Immature natural killer cell (primary cell): ENCODE data around the gene PALLD. TPM values are rescaled to one million over a fixed set of nuclear protein-coding genes. Genes with fewer than 3 reads are reported as not detected.

ENCODE experiments used
- DNase-seq, 3 donors: peaks; one replicate each; pipeline ENCODE4 v3.0.0; 2022; ENCODE audit warnings: mixed read lengths in 1 of 3
- H3K27ac Mint-ChIP-seq, 6 donors: one replicate each; pipeline ENCODE4 v1.8.0; 2020; ENCODE audit warnings: mixed read lengths in 6 of 6, mild to moderate bottlenecking in 5 of 6, inconsistent platforms in 4 of 6, moderate library complexity in 3 of 6
- H3K27me3 Mint-ChIP-seq, 3 donors: one replicate each; pipeline ENCODE4 v1.8.0; 2020 to 2021; ENCODE audit warnings: low read depth in 3 of 3, mild to moderate bottlenecking in 3 of 3, mixed read lengths in 3 of 3, moderate library complexity in 3 of 3, inconsistent platforms in 1 of 3
- H3K36me3 Mint-ChIP-seq, 3 donors: one replicate each; pipeline ENCODE4 v1.8.0; 2020; ENCODE audit warnings: mixed read lengths in 3 of 3, inconsistent platforms in 2 of 3, mild to moderate bottlenecking in 2 of 3
- H3K4me1 Mint-ChIP-seq, 2 donors: one replicate each; pipeline ENCODE4 v1.8.0; 2020; ENCODE audit warnings: inconsistent platforms in 2 of 2, mild to moderate bottlenecking in 2 of 2, mixed read lengths in 2 of 2, moderate library complexity in 1 of 2
- H3K4me3 Mint-ChIP-seq, 5 donors: one replicate each; pipeline ENCODE4 v1.8.0; 2020; ENCODE audit warnings: mild to moderate bottlenecking in 5 of 5, mixed read lengths in 5 of 5, inconsistent platforms in 3 of 5, moderate library complexity in 3 of 5
- H3K9me3 Mint-ChIP-seq, 6 donors: one replicate each; pipeline ENCODE4 v1.8.0; 2020; ENCODE audit warnings: mild to moderate bottlenecking in 6 of 6, mixed read lengths in 6 of 6, inconsistent platforms in 4 of 6, moderate library complexity in 3 of 6
- polyA plus RNA-seq, 3 donors: library from polyadenylated mRNA; unstranded; fragments of 300-500 nt; fragmentation: Illumina TruSeq; gene quantifications; one replicate each; pipeline ENCODE4 v1.2.3, GENCODE V29; 2021

Gene PALLD
- polyA plus RNA-seq, 3 donors from 2014 or later = 7.4 to 20.8 (median 15.8) TPM

DNA sequence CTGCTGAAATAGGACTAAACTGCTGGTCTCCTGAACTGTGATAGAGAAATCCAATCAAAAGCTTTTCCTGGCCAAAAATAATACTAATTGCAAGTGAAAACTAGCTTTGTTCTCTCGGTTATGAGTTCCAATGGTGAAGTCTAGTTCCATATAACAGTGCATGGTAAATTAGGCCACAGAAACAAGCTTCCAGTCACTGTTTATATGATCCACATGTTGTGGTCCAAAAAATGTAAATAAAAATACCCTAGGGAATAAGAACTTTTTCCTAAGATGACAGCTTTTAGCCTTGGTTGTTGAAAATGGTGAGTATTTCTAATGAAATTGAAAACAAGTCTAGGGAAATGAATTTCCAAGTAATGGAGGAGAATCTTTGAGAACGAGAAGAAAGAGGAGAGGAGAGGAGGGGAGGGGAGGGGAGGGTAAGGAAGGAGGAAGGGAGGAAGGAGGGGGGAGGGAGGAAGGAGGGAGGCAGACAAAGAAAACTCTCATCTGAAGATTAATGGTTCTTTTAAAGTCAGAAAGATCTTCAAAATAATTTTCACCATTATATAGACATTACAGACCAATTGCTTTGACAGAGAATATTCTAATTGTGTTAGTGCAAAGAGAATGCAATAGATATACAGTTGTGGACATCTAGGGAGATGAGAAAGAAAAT lies 26.1 kb downstream of the PALLD start:
- Mint-ChIP-seq H3K4me3 (no peak overlapping the region), H3K27ac (no peak overlapping the region), H3K4me1 (no peaks in the 10 kb centered on the region), H3K36me3 (no peaks in the 10 kb centered on the region), H3K27me3 (peaks cover 0 to 10% (median 4%) of the 10 kb centered on the region in 3 donors), H3K9me3 (no peaks in the 10 kb centered on the region)
- no peak for DNase-seq

DNA sequence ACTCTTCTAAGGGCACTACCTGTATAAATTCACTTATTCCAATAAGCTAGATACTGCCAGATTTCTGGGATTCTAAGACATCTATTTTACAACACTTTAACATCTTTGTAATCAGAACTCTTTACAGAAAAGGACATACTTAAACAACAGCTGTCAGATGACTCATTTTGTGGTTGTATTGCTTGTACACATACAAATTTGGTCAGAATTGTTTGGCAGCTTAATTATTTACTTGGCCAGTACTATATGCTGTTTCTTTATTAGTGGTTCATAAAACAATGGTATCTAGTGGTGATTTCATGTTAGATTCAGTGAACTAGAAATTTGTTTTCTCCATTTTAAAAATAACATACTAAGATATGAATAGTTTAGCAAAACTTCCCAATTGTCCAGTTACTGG lies 27.2 kb downstream of the PALLD start:
- no peak overlapping the region for H3K4me3 Mint-ChIP-seq
- H3K4me1 Mint-ChIP-seq = no peaks in the 10 kb centered on the region
- H3K9me3 Mint-ChIP-seq = no peaks in the 10 kb centered on the region
- peaks cover 3 to 7% (median 6%) of the 10 kb centered on the region in 3 donors for H3K27me3 Mint-ChIP-seq
- no peak for DNase-seq
- no peaks in the 10 kb centered on the region for H3K36me3 Mint-ChIP-seq
- H3K27ac Mint-ChIP-seq = no peak overlapping the region

- H3K36me3 Mint-ChIP-seq = no peaks in the 10 kb centered on the region
Observed at GRCh38 chr4:168524897-168525296, 28.0 kb downstream of the PALLD start.

GRCh38 chr4:168527560-168527959 lies 30.7 kb downstream of the PALLD start:
- Mint-ChIP-seq H3K9me3 (no peaks in the 10 kb centered on the region), H3K4me3 (no peak overlapping the region), H3K36me3 (no peaks in the 10 kb centered on the region), H3K27me3 (peaks cover 3 to 5% (median 3%) of the 10 kb centered on the region in 3 donors), H3K27ac (no peak overlapping the region), H3K4me1 (no peaks in the 10 kb centered on the region)
- no peak for DNase-seq

More at GRCh38 chr4:168524897-168525296, 28.0 kb downstream of the PALLD start:
- no peaks in the 10 kb centered on the region for H3K9me3 Mint-ChIP-seq
- peaks cover 3 to 7% (median 3%) of the 10 kb centered on the region in 3 donors for H3K27me3 Mint-ChIP-seq
- H3K4me3 Mint-ChIP-seq = no peak overlapping the region
- no peak overlapping the region for H3K27ac Mint-ChIP-seq
- no peaks in the 10 kb centered on the region for H3K4me1 Mint-ChIP-seq
- no peak for DNase-seq

DNA sequence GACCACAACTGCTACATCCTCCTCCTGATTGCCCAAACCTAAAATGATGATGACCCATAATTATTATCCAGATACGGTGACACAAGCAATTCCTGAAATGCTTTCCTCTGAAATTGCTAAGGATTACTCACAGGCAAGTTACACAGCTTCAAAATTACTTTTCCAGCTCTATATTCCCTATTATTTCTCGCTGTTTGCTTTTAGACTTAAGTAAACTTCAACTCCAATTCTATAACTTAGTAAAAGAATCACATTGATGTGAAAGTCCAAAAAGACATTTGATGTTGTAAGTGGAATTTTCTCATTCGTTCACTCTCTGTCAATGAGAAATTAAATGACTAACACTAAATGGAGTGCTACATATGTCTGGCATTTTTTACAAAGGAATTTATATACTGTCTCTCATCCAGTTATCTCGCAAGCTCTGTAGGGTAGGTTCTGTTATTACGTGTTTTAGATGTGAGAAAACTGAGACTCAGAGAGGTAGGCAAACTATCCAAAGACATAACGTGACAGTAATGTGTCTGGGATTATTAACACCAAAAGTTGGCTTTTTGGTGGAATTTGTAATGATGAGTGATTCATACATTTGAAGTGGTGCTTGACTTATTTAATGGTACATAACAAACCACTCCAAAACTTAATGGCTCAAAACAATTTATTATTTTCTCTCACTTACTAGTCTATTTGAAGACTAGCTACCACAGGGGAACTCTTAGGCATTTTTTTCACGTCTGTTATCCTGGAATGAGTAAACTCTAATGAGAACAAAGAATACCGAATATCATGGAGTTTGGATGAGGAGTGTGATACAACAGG lies 31.5 kb downstream of the PALLD start:
- no peaks in the 10 kb centered on the region for H3K4me1 Mint-ChIP-seq
- H3K4me3 Mint-ChIP-seq = no peak overlapping the region
- no peak for DNase-seq
- no peaks in the 10 kb centered on the region for H3K36me3 Mint-ChIP-seq
- peaks cover 3 to 5% (median 3%) of the 10 kb centered on the region in 3 donors for H3K27me3 Mint-ChIP-seq
- H3K27ac Mint-ChIP-seq = no peak overlapping the region
- no peaks in the 10 kb centered on the region for H3K9me3 Mint-ChIP-seq

GRCh38 chr4:168529257-168529656 lies 32.4 kb downstream of the PALLD start:
- peaks cover 3 to 5% (median 3%) of the 10 kb centered on the region in 3 donors for H3K27me3 Mint-ChIP-seq
- no peaks in the 10 kb centered on the region for H3K9me3 Mint-ChIP-seq
- no peak overlapping the region for H3K4me3 Mint-ChIP-seq
- DNase-seq = no peak
- H3K4me1 Mint-ChIP-seq = no peaks in the 10 kb centered on the region
- H3K27ac Mint-ChIP-seq = no peak overlapping the region
- no peaks in the 10 kb centered on the region for H3K36me3 Mint-ChIP-seq

DNA sequence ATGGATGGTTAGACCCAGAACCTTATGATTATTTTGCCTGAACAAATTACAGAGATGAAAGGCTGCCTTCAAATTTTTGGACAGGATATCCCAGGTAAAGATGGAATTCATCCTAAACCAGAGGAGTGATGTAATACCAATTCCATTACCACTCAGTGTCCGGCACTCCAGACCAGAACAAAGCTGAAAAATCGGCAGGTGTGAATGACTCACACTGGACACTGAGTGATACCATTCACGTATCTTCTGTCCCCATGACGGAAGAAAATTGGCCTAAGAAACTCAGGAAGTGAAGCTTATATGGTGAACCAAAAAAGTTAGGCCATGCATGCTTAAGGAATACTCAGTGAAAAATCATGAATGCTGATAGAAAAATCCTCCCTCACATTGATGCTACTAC lies 34.5 kb downstream of the PALLD start:
- Mint-ChIP-seq H3K4me3 (no peak overlapping the region), H3K4me1 (no peaks in the 10 kb centered on the region), H3K27me3 (peaks cover 3 to 6% (median 5%) of the 10 kb centered on the region in 3 donors), H3K36me3 (no peaks in the 10 kb centered on the region), H3K27ac (no peak overlapping the region), H3K9me3 (no peaks in the 10 kb centered on the region)
- no peak for DNase-seq

DNA sequence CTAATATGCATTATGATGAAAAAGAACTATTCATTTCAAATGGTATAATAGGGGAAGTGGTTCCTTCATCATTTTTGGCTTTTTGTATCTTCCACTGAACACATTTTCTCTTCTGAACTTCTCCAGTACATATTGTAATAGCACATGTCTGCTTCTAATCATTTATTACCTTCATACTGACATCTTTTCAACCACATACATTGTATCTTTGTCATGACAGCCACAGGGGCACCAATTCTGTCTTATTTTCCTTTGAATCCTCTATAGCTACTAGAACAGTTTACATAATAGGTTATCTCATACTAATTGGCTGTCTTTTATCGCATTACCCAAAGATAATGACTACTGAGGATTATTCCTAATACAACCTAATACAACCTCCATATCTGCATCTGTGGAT lies 37.7 kb downstream of the PALLD start:
- Mint-ChIP-seq H3K9me3 (no peaks in the 10 kb centered on the region), H3K4me1 (no peaks in the 10 kb centered on the region), H3K4me3 (no peak overlapping the region), H3K27ac (no peak overlapping the region), H3K36me3 (no peaks in the 10 kb centered on the region), H3K27me3 (peaks cover 0 to 4% (median 4%) of the 10 kb centered on the region in 3 donors)
- no peak for DNase-seq

DNA sequence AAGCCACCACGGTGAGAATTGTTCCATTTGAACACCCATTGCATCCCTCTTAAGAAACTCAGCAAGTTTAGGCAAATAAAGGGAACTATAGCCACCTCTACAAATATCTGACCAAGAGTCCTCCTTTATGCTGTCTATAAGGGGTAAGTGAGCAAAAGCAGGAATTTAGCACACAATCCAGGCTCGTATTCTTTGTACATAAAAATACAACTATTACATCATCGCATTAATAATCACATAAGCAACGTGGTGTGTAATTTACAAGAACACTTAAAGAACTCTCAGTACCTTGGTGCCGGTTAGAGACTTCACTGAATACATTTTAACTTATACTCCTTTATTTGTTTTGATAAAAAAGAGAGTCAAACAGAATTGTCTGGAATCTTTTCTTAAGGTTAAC lies 38.8 kb downstream of the PALLD start:
- Mint-ChIP-seq H3K27ac (no peak overlapping the region), H3K4me1 (no peaks in the 10 kb centered on the region), H3K36me3 (no peaks in the 10 kb centered on the region), H3K27me3 (peaks cover 0 to 4% (median 4%) of the 10 kb centered on the region in 3 donors), H3K4me3 (no peak overlapping the region), H3K9me3 (no peaks in the 10 kb centered on the region)
- DNase-seq = no peak

DNA sequence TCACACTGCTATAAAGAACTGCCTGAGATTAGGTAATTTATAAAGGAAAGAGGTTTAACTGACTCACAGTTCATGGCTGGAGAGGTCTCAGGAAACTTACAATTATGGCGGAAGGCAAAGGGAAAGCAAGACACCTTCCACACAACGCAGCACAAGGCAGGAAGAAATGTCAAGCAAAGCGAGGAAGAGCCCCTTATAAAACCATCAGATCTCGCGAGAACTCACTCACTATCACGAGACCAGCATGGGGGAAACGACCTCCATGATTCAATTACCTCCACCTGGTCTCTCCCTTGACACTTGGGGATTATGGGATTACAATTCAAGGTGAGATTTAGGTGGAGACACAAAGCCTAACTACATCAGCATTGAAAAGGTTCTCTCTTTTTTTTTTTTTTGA lies 39.6 kb downstream of the PALLD start:
- no peaks in the 10 kb centered on the region for H3K9me3 Mint-ChIP-seq
- H3K27me3 Mint-ChIP-seq = peaks cover 3 to 4% (median 4%) of the 10 kb centered on the region in 3 donors
- H3K36me3 Mint-ChIP-seq = no peaks in the 10 kb centered on the region
- DNase-seq = no peak
- H3K27ac Mint-ChIP-seq = no peak overlapping the region
- H3K4me1 Mint-ChIP-seq = no peaks in the 10 kb centered on the region
- H3K4me3 Mint-ChIP-seq = no peak overlapping the region

- no peaks in the 10 kb centered on the region for H3K9me3 Mint-ChIP-seq
- H3K36me3 Mint-ChIP-seq = no peaks in the 10 kb centered on the region
- DNase-seq = no peak
- no peak overlapping the region for H3K27ac Mint-ChIP-seq
- H3K27me3 Mint-ChIP-seq = peaks cover 3 to 4% (median 4%) of the 10 kb centered on the region in 3 donors
- H3K4me1 Mint-ChIP-seq = no peaks in the 10 kb centered on the region
- no peak overlapping the region for H3K4me3 Mint-ChIP-seq
Observed at GRCh38 chr4:168537086-168537485, 40.2 kb downstream of the PALLD start.

DNA sequence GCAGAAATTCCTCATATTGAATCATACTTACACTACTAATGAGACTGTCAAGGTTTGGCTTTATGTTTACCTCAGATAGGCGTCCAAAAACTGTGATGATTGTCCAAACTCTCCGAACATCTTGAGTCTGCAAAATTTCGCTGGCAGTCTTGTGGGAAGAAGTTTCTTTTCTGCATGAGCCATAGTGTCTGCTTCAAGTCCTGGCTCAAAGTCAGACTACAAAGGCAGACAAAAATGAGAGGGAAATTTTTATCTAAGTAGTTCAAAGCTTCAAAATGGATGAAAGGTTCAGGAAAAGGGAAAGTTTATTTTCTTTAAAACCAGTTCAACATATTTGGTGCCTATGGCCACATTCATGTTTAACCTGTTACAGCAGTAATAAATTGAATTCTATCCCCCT lies 40.7 kb downstream of the PALLD start:
- Mint-ChIP-seq H3K36me3 (no peaks in the 10 kb centered on the region), H3K4me3 (no peak overlapping the region), H3K9me3 (no peaks in the 10 kb centered on the region), H3K27me3 (peaks cover 3 to 4% (median 4%) of the 10 kb centered on the region in 3 donors), H3K27ac (no peak overlapping the region), H3K4me1 (no peaks in the 10 kb centered on the region)
- no peak for DNase-seq

- no peaks in the 10 kb centered on the region for H3K36me3 Mint-ChIP-seq
- peaks cover 3 to 4% (median 4%) of the 10 kb centered on the region in 3 donors for H3K27me3 Mint-ChIP-seq
- no peak overlapping the region for H3K27ac Mint-ChIP-seq
- no peaks in the 10 kb centered on the region for H3K4me1 Mint-ChIP-seq
- DNase-seq = no peak
- H3K9me3 Mint-ChIP-seq = no peaks in the 10 kb centered on the region
- H3K4me3 Mint-ChIP-seq = no peak overlapping the region
Observed at GRCh38 chr4:168538632-168539031, 41.8 kb downstream of the PALLD start.

DNA sequence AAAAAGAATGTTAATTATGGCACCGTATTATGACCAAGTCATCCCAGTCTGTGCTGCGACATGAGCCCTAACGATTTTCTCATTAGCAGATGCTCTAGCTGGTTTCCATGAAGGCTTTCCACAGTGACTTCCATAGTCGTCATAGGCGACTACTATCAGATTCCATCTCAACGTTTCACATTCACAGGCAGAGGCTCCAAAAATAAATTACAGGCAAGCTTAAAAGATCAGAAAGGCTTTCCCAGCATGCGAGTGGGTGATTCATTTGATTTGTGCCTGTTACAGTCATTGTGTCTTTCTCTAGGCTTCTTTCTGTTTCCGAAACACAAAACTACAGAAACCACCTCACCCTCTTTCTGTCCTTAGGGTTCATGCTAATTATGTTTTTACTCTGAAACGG lies 43.2 kb downstream of the PALLD start:
- Mint-ChIP-seq H3K36me3 (no peaks in the 10 kb centered on the region), H3K4me3 (no peak overlapping the region)

More for the DNA sequence above, 43.2 kb downstream of the PALLD start:
- Mint-ChIP-seq H3K4me1 (no peaks in the 10 kb centered on the region), H3K9me3 (peaks cover 0 to 1% (median 0%) of the 10 kb centered on the region in 6 donors), H3K27me3 (peaks cover 3 to 4% (median 4%) of the 10 kb centered on the region in 3 donors), H3K27ac (no peak overlapping the region)
- no peak for DNase-seq
